ENCODE measurements around the gene NCS1. TPM values are rescaled to one million over a fixed set of nuclear protein-coding genes. Genes with fewer than 3 reads are reported as not detected.

Gene NCS1
- total RNA-seq, 2 experiments from 2014 or later: 0.17 TPM; not detected in 1

DNA sequence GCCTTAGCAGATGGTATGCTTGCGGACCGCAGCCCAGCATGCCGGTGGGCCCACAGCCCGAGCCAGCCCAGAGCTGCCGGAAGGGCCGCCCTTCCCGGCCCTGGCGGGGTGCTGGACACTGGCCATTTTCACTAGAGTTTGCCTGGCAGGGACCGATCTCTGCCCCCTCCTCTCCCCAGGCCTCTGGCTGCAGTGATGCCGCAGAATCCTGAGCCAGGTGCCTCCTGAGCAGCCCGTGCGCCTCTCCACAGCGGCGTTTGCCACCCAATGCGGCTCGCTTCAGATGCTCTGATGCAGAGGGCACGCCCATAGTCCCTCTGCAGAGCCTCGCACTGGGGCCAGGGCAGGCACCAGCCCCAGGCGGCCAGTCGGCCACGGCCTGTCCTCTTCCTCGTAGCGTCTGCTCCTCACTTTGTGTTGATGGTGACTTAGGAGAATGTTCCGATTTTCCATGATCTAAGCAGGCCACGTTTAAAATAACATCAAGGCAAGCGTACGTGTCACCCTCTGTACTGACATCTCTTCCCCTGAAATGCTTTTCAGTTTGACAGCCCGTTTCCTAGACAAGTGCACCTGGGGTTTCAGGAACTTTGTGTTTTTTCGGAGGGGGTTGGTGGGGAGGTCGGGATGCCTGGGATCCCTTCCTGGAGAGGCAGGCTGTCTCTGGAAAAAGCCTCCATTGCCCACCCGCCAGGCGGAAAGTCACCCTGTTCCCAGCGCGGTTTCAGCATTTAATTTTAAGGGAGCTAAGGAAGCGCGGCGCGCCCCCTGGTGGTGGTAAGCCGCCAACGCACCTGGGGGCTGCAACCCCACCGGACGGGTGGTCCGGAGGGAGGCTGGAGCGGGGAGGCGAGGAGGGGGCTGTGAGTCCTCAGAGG lies 63.6 kb downstream of the NCS1 start:
- DNase-seq (peak; percentile 52 to 82 (median 64)), ATAC-seq (ENCODE audit: poor library complexity) (peak; percentile 40)
- Histone ChIP-seq H3K4me1 (ENCODE audit: insufficient read depth, low read length) (peaks cover 28% of the 10 kb centered on the region), H3K27ac (ENCODE audit: low read depth in 1 of 2, low read length in 2 of 2) (no peak overlapping the region), H3K27me3 (ENCODE audit: control insufficient read depth in 1 of 2, insufficient read depth in 2 of 2, low read length in 2 of 2) (no peaks in the 10 kb centered on the region), H3K4me3 (ENCODE audit: low read length) (no peak overlapping the region), H3K9me3 (ENCODE audit: control insufficient read depth in 1 of 2, insufficient read depth in 1 of 2, low read length in 2 of 2) (no peaks in the 10 kb centered on the region), H3K36me3 (ENCODE audit: insufficient read depth, low read length) (no peaks in the 10 kb centered on the region)
- CTCF ChIA-PET: interaction anchor here (0.6 to 4.4 kb wide), 9 partner anchors 11 to 351 kb away, joined by 3 to 52 read pairs (median 6); no protein-coding TSS in a partner anchor
- Mint-ChIP-seq H3K4me3 (peak overlapping the region; percentile 34), H3K4me1 (ENCODE audit: low read depth) (peaks cover 19% of the 10 kb centered on the region), H3K27me3 (no peaks in the 10 kb centered on the region), H3K9me3 (no peaks in the 10 kb centered on the region), H3K27ac (no peak overlapping the region), H3K36me3 (ENCODE audit: low read depth) (no peaks in the 10 kb centered on the region)
- TF ChIP-seq, protein P1, sequence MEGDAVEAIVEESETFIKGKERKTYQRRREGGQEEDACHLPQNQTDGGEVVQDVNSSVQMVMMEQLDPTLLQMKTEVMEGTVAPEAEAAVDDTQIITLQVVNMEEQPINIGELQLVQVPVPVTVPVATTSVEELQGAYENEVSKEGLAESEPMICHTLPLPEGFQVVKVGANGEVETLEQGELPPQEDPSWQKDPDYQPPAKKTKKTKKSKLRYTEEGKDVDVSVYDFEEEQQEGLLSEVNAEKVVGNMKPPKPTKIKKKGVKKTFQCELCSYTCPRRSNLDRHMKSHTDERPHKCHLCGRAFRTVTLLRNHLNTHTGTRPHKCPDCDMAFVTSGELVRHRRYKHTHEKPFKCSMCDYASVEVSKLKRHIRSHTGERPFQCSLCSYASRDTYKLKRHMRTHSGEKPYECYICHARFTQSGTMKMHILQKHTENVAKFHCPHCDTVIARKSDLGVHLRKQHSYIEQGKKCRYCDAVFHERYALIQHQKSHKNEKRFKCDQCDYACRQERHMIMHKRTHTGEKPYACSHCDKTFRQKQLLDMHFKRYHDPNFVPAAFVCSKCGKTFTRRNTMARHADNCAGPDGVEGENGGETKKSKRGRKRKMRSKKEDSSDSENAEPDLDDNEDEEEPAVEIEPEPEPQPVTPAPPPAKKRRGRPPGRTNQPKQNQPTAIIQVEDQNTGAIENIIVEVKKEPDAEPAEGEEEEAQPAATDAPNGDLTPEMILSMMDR (IDR thresholded peaks at IDR 0.05): peak; percentile 98
- intact Hi-C loops (cut with DNase I, micrococcal nuclease): loop anchor here (1.0 to 10.0 kb wide), 5 partner anchors 108 to 1101 kb away; no protein-coding TSS in a partner anchor
- POLR2A ChIA-PET: interaction anchor here (1.0 kb wide), 1 partner anchor 107 kb away, joined by 3 read pairs; no protein-coding TSS in a partner anchor

DNA sequence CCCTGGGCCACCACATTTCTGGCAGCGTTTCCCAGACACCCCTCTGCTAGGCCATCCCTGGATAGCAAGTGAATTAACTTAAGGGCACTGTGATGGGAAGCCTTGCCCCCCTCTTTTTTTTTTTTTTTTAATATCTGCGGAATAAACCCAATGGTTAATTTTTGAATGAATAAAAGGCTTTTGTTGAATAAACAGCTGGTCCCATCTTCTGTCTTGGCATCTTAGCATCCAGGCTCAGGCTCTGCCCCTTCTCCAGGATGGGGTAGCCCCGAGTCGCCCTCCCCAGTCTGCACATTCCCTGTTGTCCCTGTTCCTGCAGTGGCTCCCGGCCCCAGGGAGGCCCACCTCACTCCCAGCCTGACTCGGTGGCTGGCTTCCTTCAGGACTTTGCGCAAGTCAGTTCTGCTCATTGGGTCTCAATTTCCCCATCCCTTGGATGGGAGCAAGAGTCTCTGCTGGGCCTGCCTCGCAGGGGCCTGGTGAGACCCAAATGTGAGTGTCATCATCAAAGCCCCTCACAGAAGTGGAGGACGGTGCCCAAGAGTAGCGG lies 64.3 kb downstream of the NCS1 start:
- ATAC-seq (ENCODE audit: poor library complexity) (no peak), DNase-seq (no peak)
- no peak overlapping the region for H3K27ac Mint-ChIP-seq
- no peaks in the 10 kb centered on the region for H3K9me3 ChIP-seq (ENCODE audit: control insufficient read depth in 1 of 2, insufficient read depth in 1 of 2, low read length in 2 of 2)
- peaks cover 32% of the 10 kb centered on the region for H3K4me1 ChIP-seq (ENCODE audit: insufficient read depth, low read length)
- no peaks in the 10 kb centered on the region for H3K36me3 Mint-ChIP-seq (ENCODE audit: low read depth)
- no peaks in the 10 kb centered on the region for H3K36me3 ChIP-seq (ENCODE audit: insufficient read depth, low read length)
- H3K4me1 Mint-ChIP-seq (ENCODE audit: low read depth): peaks cover 23% of the 10 kb centered on the region
- no peak overlapping the region for H3K4me3 ChIP-seq (ENCODE audit: low read length)
- H3K27me3 Mint-ChIP-seq: no peaks in the 10 kb centered on the region
- ChIA-PET POLR2A (interaction anchor here (1.0 kb wide), 1 partner anchor 108 kb away, joined by 3 read pairs; no protein-coding TSS in a partner anchor), CTCF (interaction anchor here (0.6 to 4.4 kb wide), 8 partner anchors 10 to 651 kb away, joined by 3 to 52 read pairs (median 6); no protein-coding TSS in a partner anchor)
- TF ChIP-seq, protein P1 (IDR thresholded peaks at IDR 0.05): peak; percentile 41
- H3K27ac ChIP-seq (ENCODE audit: low read depth in 1 of 2, low read length in 2 of 2): no peak overlapping the region
- no peak overlapping the region for H3K4me3 Mint-ChIP-seq
- intact Hi-C loops (cut with DNase I, micrococcal nuclease): loop anchor here (1.0 to 10.0 kb wide), 5 partner anchors 109 to 1102 kb away; no protein-coding TSS in a partner anchor
- no peaks in the 10 kb centered on the region for H3K27me3 ChIP-seq (ENCODE audit: control insufficient read depth in 1 of 2, insufficient read depth in 2 of 2, low read length in 2 of 2)
- H3K9me3 Mint-ChIP-seq: no peaks in the 10 kb centered on the region

DNA sequence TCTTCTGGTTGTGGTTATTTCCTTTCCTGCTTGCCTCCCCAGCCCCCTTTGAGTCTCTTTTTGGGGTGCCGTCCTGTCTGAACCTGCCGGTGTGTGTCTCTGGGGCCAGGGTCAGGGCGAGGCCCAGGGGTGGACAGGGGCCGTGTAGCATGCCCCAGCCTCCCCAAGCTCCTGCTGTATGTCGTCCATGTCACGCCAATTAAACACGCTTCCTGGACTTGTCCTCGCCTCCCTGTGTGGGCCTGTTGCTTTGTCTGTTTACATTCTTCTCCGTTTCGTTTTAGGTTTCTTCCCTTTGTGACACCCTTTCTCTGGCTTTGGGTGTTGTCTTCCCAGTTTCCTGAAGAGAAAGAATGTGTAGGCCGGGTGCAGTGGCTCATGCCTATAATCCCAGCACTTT lies 64.9 kb downstream of the NCS1 start:
- no peak for ATAC-seq (ENCODE audit: poor library complexity)
- H3K27ac Mint-ChIP-seq: no peak overlapping the region
- Histone ChIP-seq H3K4me3 (ENCODE audit: low read length) (no peak overlapping the region), H3K27me3 (ENCODE audit: control insufficient read depth in 1 of 2, insufficient read depth in 2 of 2, low read length in 2 of 2) (no peaks in the 10 kb centered on the region), H3K27ac (ENCODE audit: low read depth in 1 of 2, low read length in 2 of 2) (no peak overlapping the region), H3K4me1 (ENCODE audit: insufficient read depth, low read length) (peaks cover 32% of the 10 kb centered on the region), H3K9me3 (ENCODE audit: control insufficient read depth in 1 of 2, insufficient read depth in 1 of 2, low read length in 2 of 2) (no peaks in the 10 kb centered on the region), H3K36me3 (ENCODE audit: insufficient read depth, low read length) (no peaks in the 10 kb centered on the region)
- no peaks in the 10 kb centered on the region for H3K36me3 Mint-ChIP-seq (ENCODE audit: low read depth)
- DNase-seq: no peak
- ChIA-PET POLR2A (no interaction called here), CTCF (interaction anchor here (0.6 to 4.4 kb wide), 3 partner anchors 9 to 650 kb away, joined by 3 to 52 read pairs (median 6); no protein-coding TSS in a partner anchor)
- H3K4me3 Mint-ChIP-seq: no peak overlapping the region
- H3K4me1 Mint-ChIP-seq (ENCODE audit: low read depth): peaks cover 23% of the 10 kb centered on the region
- TF ChIP-seq, protein P1 (IDR thresholded peaks at IDR 0.05): no peak
- intact Hi-C loops (cut with DNase I, micrococcal nuclease): loop anchor here (2.0 to 10.0 kb wide), 4 partner anchors 110 to 1102 kb away; no protein-coding TSS in a partner anchor
- no peaks in the 10 kb centered on the region for H3K27me3 Mint-ChIP-seq
- H3K9me3 Mint-ChIP-seq: no peaks in the 10 kb centered on the region

Data from CD4-positive, alpha-beta T cell (primary cell).